Measurements from ENCODE around the gene SPAG16.

- TF ChIP-seq EZH2 (IDR thresholded peaks at IDR 0.05) (no peak), POLR2AphosphoS5 (IDR thresholded peaks at IDR 0.05; ENCODE audit: borderline replicate concordance, low read depth, low read length) (no peak)
Measured at GRCh38 chr2:213425618-213426017, 141.4 kb downstream of the SPAG16 start.
